ENCODE data around the gene CABYR.

The CABYR gene

GRCh38 chr18:24187689-24188088 lies 48.8 kb downstream of the CABYR start:
- no peak overlapping the region for H3K4me3 ChIP-seq (ENCODE audit: control insufficient read depth, low read depth, low read length)
- DNase-seq (ENCODE audit: low read depth), result no peak
- no peak for TF ChIP-seq CTCF (conservative IDR thresholded peaks at IDR 0.05; ENCODE audit: control insufficient read depth, insufficient read depth, low read depth, low read length)

GRCh38 chr18:24188120-24188519 lies 49.3 kb downstream of the CABYR start:
- no peak for DNase-seq (ENCODE audit: low read depth)
- H3K4me3 ChIP-seq (ENCODE audit: control insufficient read depth, low read depth, low read length), result no peak overlapping the region
- no peak for TF ChIP-seq CTCF (conservative IDR thresholded peaks at IDR 0.05; ENCODE audit: control insufficient read depth, insufficient read depth, low read depth, low read length)

GRCh38 chr18:24189007-24189528 lies 50.2 kb downstream of the CABYR start:
- DNase-seq (ENCODE audit: low read depth), result no peak
- no peak overlapping the region for H3K4me3 ChIP-seq (ENCODE audit: control insufficient read depth, low read depth, low read length)
- TF ChIP-seq CTCF (conservative IDR thresholded peaks at IDR 0.05; ENCODE audit: control insufficient read depth, insufficient read depth, low read depth, low read length), result no peak

- H3K4me3 ChIP-seq (ENCODE audit: control insufficient read depth, low read depth, low read length), result no peak overlapping the region
- no peak for TF ChIP-seq CTCF (conservative IDR thresholded peaks at IDR 0.05; ENCODE audit: control insufficient read depth, insufficient read depth, low read depth, low read length)
- DNase-seq (ENCODE audit: low read depth), result no peak
Observed at GRCh38 chr18:24189664-24190346, 50.9 kb downstream of the CABYR start.

- DNase-seq (ENCODE audit: low read depth), result no peak
- no peak overlapping the region for H3K4me3 ChIP-seq (ENCODE audit: control insufficient read depth, low read depth, low read length)
- no peak for TF ChIP-seq CTCF (conservative IDR thresholded peaks at IDR 0.05; ENCODE audit: control insufficient read depth, insufficient read depth, low read depth, low read length)
Observed at GRCh38 chr18:24190590-24190989, 51.7 kb downstream of the CABYR start.

GRCh38 chr18:24195296-24196053 lies 56.6 kb downstream of the CABYR start:
- TF ChIP-seq CTCF (conservative IDR thresholded peaks at IDR 0.05; ENCODE audit: control insufficient read depth, insufficient read depth, low read depth, low read length), result no peak
- H3K4me3 ChIP-seq (ENCODE audit: control insufficient read depth, low read depth, low read length), result no peak overlapping the region
- DNase-seq (ENCODE audit: low read depth), result no peak

All from fibroblast of mammary gland (primary cell).